A549 (cell line): ENCODE results near the gene ZNF628.

Source experiments
- BHLHE40 ChIP-seq: IDR thresholded peaks from 2 replicates; pipeline ENCODE4 v1.6.1; 2012; ENCODE audit warnings: low read depth, low read length, inconsistent platforms
- CBX2 ChIP-seq: fragments of 200-600 bp; sonication (generic); IDR thresholded peaks from 2 replicates; pipeline ENCODE4 v1.6.1; 2016; ENCODE audit warnings: low read depth, mild to moderate bottlenecking, borderline replicate concordance
- CEBPB ChIP-seq, 2 experiments: fragments of >200 bp in 1 of 2; sonication (Bioruptor Twin) in 1 of 2; formaldehyde crosslinking in 1 of 2; IDR thresholded peaks; 2 replicates each; pipeline ENCODE4 v1.6.1; 2012 to 2016
- EP300 ChIP-seq, 2 experiments: fragments of >200 bp; sonication (Bioruptor Twin); formaldehyde crosslinking; IDR thresholded peaks; 2 replicates in 1 of 2; 3 replicates in 1 of 2; pipeline ENCODE4 v1.6.1; 2016 to 2017
- KDM1A ChIP-seq: fragments of 200-600 bp; sonication (generic); IDR thresholded peaks from 2 replicates; pipeline ENCODE4 v1.6.1; 2016; ENCODE audit warnings: low read depth, mild to moderate bottlenecking
- MYC ChIP-seq: IDR thresholded peaks from 2 replicates; pipeline ENCODE4 v1.6.1; 2012; ENCODE audit warnings: mild to moderate bottlenecking, inconsistent platforms, low read length, improper control_type of control experiment, borderline replicate concordance
- POLR2A ChIP-seq: IDR thresholded peaks from 2 replicates; pipeline ENCODE4 v1.6.1; 2012; ENCODE audit warnings: mild to moderate bottlenecking, low read length
- SMC3 ChIP-seq: fragments of >200 bp; sonication (Bioruptor Twin); formaldehyde crosslinking; IDR thresholded peaks from 3 replicates; pipeline ENCODE4 v1.6.1; 2018; ENCODE audit warnings: inconsistent platforms
- ZNF302 ChIP-seq: fragments of 250-450 bp; sonication (Bioruptor Pico); IDR thresholded peaks from 2 replicates; pipeline ENCODE4 v1.9.0; 2021; ENCODE audit warnings: inconsistent platforms, mild to moderate bottlenecking, moderate library complexity
- TF ChIP-seq, protein P1 (sequence below): fragments of >200 bp; sonication (Bioruptor Twin); formaldehyde crosslinking; IDR thresholded peaks from 3 replicates; pipeline ENCODE4 v1.5.1; 2016
- TF ChIP-seq, protein P2 (sequence below): IDR thresholded peaks from 2 replicates; pipeline ENCODE4 v1.6.1; 2012; ENCODE audit warnings: low read depth, borderline replicate concordance

DNA sequence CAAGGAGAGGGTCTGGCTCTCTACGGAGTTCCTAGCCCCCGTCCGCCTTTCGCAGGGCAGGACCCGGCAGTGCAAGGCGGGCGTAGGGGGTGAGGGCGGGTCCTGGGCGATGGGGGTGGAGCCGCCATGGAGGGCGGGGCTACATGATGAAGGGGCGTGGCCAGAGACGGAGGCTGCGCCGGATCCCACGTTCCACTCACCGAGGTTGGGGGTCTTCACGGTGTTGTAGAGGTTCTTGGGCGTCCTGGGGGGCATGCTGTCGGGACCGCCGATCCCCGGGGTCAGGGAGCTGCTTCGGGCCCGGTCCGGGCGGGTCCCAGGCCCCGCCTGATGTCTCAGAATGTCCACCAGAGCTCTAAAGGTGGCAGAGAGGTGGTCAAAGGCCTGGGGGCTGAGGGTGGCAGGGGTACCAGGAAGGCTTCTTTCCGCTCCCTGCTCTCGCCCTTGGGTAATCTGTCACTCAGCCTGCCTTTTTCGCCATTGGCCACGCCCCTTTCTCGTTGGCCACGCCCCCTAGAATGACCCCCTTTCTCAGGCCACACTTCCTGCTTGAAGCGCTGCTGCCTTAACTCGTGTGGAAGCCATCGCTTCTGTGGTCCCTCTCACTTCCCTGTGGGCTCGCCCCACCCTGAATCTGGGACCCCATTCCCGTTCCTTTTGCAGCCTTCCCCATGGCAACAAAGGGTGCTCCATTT is 35.9 kb upstream of the ZNF628 start:
- TF ChIP-seq EP300 (IDR thresholded peaks at IDR 0.05) (no peak), CBX2 (no peak), CEBPB (IDR thresholded peaks at IDR 0.05) (no peak), KDM1A (no peak), ZNF302 (CRISPR knock-in tag) (no peak), MYC (no peak), BHLHE40 (no peak), POLR2A (no peak), SMC3 (no peak)
- TF ChIP-seq, protein P1, sequence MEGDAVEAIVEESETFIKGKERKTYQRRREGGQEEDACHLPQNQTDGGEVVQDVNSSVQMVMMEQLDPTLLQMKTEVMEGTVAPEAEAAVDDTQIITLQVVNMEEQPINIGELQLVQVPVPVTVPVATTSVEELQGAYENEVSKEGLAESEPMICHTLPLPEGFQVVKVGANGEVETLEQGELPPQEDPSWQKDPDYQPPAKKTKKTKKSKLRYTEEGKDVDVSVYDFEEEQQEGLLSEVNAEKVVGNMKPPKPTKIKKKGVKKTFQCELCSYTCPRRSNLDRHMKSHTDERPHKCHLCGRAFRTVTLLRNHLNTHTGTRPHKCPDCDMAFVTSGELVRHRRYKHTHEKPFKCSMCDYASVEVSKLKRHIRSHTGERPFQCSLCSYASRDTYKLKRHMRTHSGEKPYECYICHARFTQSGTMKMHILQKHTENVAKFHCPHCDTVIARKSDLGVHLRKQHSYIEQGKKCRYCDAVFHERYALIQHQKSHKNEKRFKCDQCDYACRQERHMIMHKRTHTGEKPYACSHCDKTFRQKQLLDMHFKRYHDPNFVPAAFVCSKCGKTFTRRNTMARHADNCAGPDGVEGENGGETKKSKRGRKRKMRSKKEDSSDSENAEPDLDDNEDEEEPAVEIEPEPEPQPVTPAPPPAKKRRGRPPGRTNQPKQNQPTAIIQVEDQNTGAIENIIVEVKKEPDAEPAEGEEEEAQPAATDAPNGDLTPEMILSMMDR = no peak
- TF ChIP-seq, protein P2, sequence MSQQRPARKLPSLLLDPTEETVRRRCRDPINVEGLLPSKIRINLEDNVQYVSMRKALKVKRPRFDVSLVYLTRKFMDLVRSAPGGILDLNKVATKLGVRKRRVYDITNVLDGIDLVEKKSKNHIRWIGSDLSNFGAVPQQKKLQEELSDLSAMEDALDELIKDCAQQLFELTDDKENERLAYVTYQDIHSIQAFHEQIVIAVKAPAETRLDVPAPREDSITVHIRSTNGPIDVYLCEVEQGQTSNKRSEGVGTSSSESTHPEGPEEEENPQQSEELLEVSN = no peak
